Measurements from ENCODE around the gene IFT57. TPM values are rescaled to one million over a fixed set of nuclear protein-coding genes. Genes with fewer than 3 reads are reported as not detected.

Gene IFT57
- total and polyA plus RNA-seq, 9 of the 15 experiments (the other 6 are each of a cell fraction or from before 2014, with no cell fraction given): 1.5 to 20.1 (median 9.9) TPM

- Histone ChIP-seq H3K36me3 (ENCODE audit: control insufficient read depth, insufficient read depth, low read length) (no peaks in the 10 kb centered on the region; the same call in 2 of the 3 replicates), H3K27ac (ENCODE audit: extremely low read depth, low read depth, low read length) (peak overlapping the region; percentile 43; the same call in 1 of the 3 replicates), H2AFZ (ENCODE audit: low read depth, low read length) (peak overlapping the region; percentile 67), H3K27me3 (ENCODE audit: control insufficient read depth in 2 of 2, insufficient read depth in 2 of 2, low read length in 2 of 2) (no peaks in the 10 kb centered on the region), H4K20me1 (replicated peaks; ENCODE audit: control insufficient read depth, insufficient read depth, low read length) (no peaks in the 10 kb centered on the region), H3K4me2 (ENCODE audit: insufficient read depth, low read length) (peak overlapping the region; percentile 35; the same call in 1 of the 2 replicates), H3K4me1 (replicated peaks in 1 of 2; ENCODE audit: control insufficient read depth in 2 of 2, insufficient read depth in 2 of 2, low read length in 2 of 2) (peaks cover 0 to 27% of the 10 kb centered on the region in 2 experiments; a peak in 3 of 5 replicates), H3K9me3 (replicated peaks; ENCODE audit: control insufficient read depth, insufficient read depth, low read depth, low read length) (no peaks in the 10 kb centered on the region), H3K79me2 (ENCODE audit: control insufficient read depth, insufficient read depth, low read length) (no peaks in the 10 kb centered on the region), H3K4me3 (no peak overlapping the region; the same call in 1 of the 2 replicates), H3K9me1 (ENCODE audit: control insufficient read depth, insufficient read depth, low read length) (no peaks in the 10 kb centered on the region), H3K9ac (ENCODE audit: insufficient read depth in 1 of 2, low read depth in 2 of 2, low read length in 2 of 2) (peak overlapping the region in 1 of 2 experiments; percentile 40; a peak in 1 of 4 replicates)
- FAIRE-seq (no peak), DNase-seq (ENCODE audit: extremely low read depth in 1 of 4, low spot score in 3 of 4) (no peak), ATAC-seq (peak; percentile 12; the same call in 1 of the 3 replicates)
- intact Hi-C loops (cut with micrococcal nuclease): loop anchor here (5.0 kb wide), 1 partner anchor 36 kb away; no protein-coding TSS in a partner anchor
- no TSS peak for BruUV-seq (replicated peaks)
- in situ Hi-C loops (cut with MboI): no loop called here
- ChIA-PET POLR2A (no interaction called here), CTCF (ENCODE audit: low intra/inter-chr PET ratio) (no interaction called here)
- no peak for TF ChIP-seq MAFK (IDR thresholded peaks at IDR 0.05; ENCODE audit: low read length)
- TF ChIP-seq RCOR1 (IDR thresholded peaks at IDR 0.05; ENCODE audit: borderline replicate concordance in 1 of 2, low read depth in 2 of 2, low read length in 2 of 2): no peak
- no peak for TF ChIP-seq VEZF1 (CRISPR knock-in tag; IDR thresholded peaks at IDR 0.05)
- TF ChIP-seq NCOA4 (IDR thresholded peaks at IDR 0.05; ENCODE audit: partially characterized antibody): no peak
- TF ChIP-seq IFI16 (CRISPR knock-in tag; IDR thresholded peaks at IDR 0.05): no peak
- no peak for TF ChIP-seq MCM2 (IDR thresholded peaks at IDR 0.05; ENCODE audit: low read depth)
- TF ChIP-seq DIDO1 (tag; IDR thresholded peaks at IDR 0.05; ENCODE audit: low read depth): no peak
Measured at GRCh38 chr3:108133048-108133369, 89.2 kb downstream of the IFT57 start.
